ENCODE results near the gene RASAL2.

The RASAL2 gene

GRCh38 chr1:178323067-178323466, 229.2 kb downstream of the RASAL2 start:
- Histone ChIP-seq H3K4me3 (replicated peaks; ENCODE audit: low read depth, low read length) (no peak overlapping the region), H3K36me3 (ENCODE audit: control insufficient read depth, insufficient read depth, low read length) (no peaks in the 10 kb centered on the region), H3K27me3 (replicated peaks; ENCODE audit: control insufficient read depth, insufficient read depth, low read length) (no peaks in the 10 kb centered on the region)
- TF ChIP-seq CTCF (IDR thresholded peaks at IDR 0.05; ENCODE audit: insufficient read depth, low read length, poor library complexity, severe bottlenecking), result no peak
- DNase-seq (ENCODE audit: extremely low read depth, insufficient read length), result no peak

- no peak overlapping the region for H3K4me3 ChIP-seq (replicated peaks; ENCODE audit: low read depth, low read length)
- no peak for TF ChIP-seq CTCF (IDR thresholded peaks at IDR 0.05; ENCODE audit: insufficient read depth, low read length, poor library complexity, severe bottlenecking)
- H3K36me3 ChIP-seq (ENCODE audit: control insufficient read depth, insufficient read depth, low read length), result no peaks in the 10 kb centered on the region
- H3K27me3 ChIP-seq (replicated peaks; ENCODE audit: control insufficient read depth, insufficient read depth, low read length), result no peaks in the 10 kb centered on the region
- no peak for DNase-seq (ENCODE audit: extremely low read depth, insufficient read length)
These were observed 230.1 kb downstream of the RASAL2 start for GRCh38 chr1:178324003-178324402.

GRCh38 chr1:178328728-178329127, 234.8 kb downstream of the RASAL2 start:
- Histone ChIP-seq H3K27me3 (replicated peaks; ENCODE audit: control insufficient read depth, insufficient read depth, low read length) (no peaks in the 10 kb centered on the region), H3K4me3 (replicated peaks; ENCODE audit: low read depth, low read length) (no peak overlapping the region), H3K36me3 (ENCODE audit: control insufficient read depth, insufficient read depth, low read length) (no peaks in the 10 kb centered on the region)
- no peak for TF ChIP-seq CTCF (IDR thresholded peaks at IDR 0.05; ENCODE audit: insufficient read depth, low read length, poor library complexity, severe bottlenecking)
- DNase-seq (ENCODE audit: extremely low read depth, insufficient read length), result no peak

GRCh38 chr1:178330153-178330552, 236.2 kb downstream of the RASAL2 start:
- no peak overlapping the region for H3K4me3 ChIP-seq (replicated peaks; ENCODE audit: low read depth, low read length)
- TF ChIP-seq CTCF (IDR thresholded peaks at IDR 0.05; ENCODE audit: insufficient read depth, low read length, poor library complexity, severe bottlenecking), result no peak
- H3K27me3 ChIP-seq (replicated peaks; ENCODE audit: control insufficient read depth, insufficient read depth, low read length), result no peaks in the 10 kb centered on the region
- no peaks in the 10 kb centered on the region for H3K36me3 ChIP-seq (ENCODE audit: control insufficient read depth, insufficient read depth, low read length)
- DNase-seq (ENCODE audit: extremely low read depth, insufficient read length), result no peak

GRCh38 chr1:178330848-178331497, 237.1 kb downstream of the RASAL2 start:
- Histone ChIP-seq H3K4me3 (replicated peaks; ENCODE audit: low read depth, low read length) (no peak overlapping the region), H3K36me3 (ENCODE audit: control insufficient read depth, insufficient read depth, low read length) (no peaks in the 10 kb centered on the region), H3K27me3 (replicated peaks; ENCODE audit: control insufficient read depth, insufficient read depth, low read length) (no peaks in the 10 kb centered on the region)
- TF ChIP-seq CTCF (IDR thresholded peaks at IDR 0.05; ENCODE audit: insufficient read depth, low read length, poor library complexity, severe bottlenecking), result no peak
- DNase-seq (ENCODE audit: extremely low read depth, insufficient read length), result no peak

GRCh38 chr1:178335426-178335825, 241.5 kb downstream of the RASAL2 start:
- no peaks in the 10 kb centered on the region for H3K36me3 ChIP-seq (ENCODE audit: control insufficient read depth, insufficient read depth, low read length)
- H3K4me3 ChIP-seq (replicated peaks; ENCODE audit: low read depth, low read length), result no peak overlapping the region
- DNase-seq (ENCODE audit: extremely low read depth, insufficient read length), result no peak
- no peak for TF ChIP-seq CTCF (IDR thresholded peaks at IDR 0.05; ENCODE audit: insufficient read depth, low read length, poor library complexity, severe bottlenecking)
- no peaks in the 10 kb centered on the region for H3K27me3 ChIP-seq (replicated peaks; ENCODE audit: control insufficient read depth, insufficient read depth, low read length)
